G401.6 (cell line): ENCODE results near the gene BST1.
"Not testable (repeated sequence)": the region's sequence is repeated elsewhere in the genome, so short reads cannot be mapped to it uniquely, and the experiment has no call there.

ENCODE experiments used
- FAIRE-seq: peaks from 2 replicates; lab custom pipeline; 2012; peaks lifted over from hg19 to GRCh38; lab: Jason Lieb, UNC

The BST1 gene

GRCh38 chr4:15749001-15749400, 46.1 kb downstream of the BST1 start:
- FAIRE-seq: no peak

GRCh38 chr4:15751153-15751552, 48.3 kb downstream of the BST1 start:
- no peak for FAIRE-seq

- FAIRE-seq: no peak
These were observed 50.2 kb downstream of the BST1 start for GRCh38 chr4:15753081-15753480.

GRCh38 chr4:15753786-15754185, 50.9 kb downstream of the BST1 start:
- FAIRE-seq: no peak

GRCh38 chr4:15754323-15754722, 51.5 kb downstream of the BST1 start:
- FAIRE-seq: no peak

- FAIRE-seq: no peak
These were observed 52.7 kb downstream of the BST1 start for GRCh38 chr4:15755321-15756155.

- FAIRE-seq: no peak
These were observed 53.5 kb downstream of the BST1 start for GRCh38 chr4:15756361-15756861.

- no peak for FAIRE-seq
These were observed 54.2 kb downstream of the BST1 start for GRCh38 chr4:15757054-15757453.

- no peak for FAIRE-seq
These were observed 55.4 kb downstream of the BST1 start for GRCh38 chr4:15758294-15758693.

- FAIRE-seq: not testable (repeated sequence)
These were observed 59.6 kb downstream of the BST1 start for GRCh38 chr4:15762460-15762859.

GRCh38 chr4:15765391-15765790, 62.5 kb downstream of the BST1 start:
- no peak for FAIRE-seq

GRCh38 chr4:15765910-15766697, 63.2 kb downstream of the BST1 start:
- FAIRE-seq: no peak

- no peak for FAIRE-seq
These were observed 64.0 kb downstream of the BST1 start for GRCh38 chr4:15766821-15767220.

GRCh38 chr4:15769202-15769601, 66.3 kb downstream of the BST1 start:
- no peak for FAIRE-seq

- no peak for FAIRE-seq
These were observed 68.6 kb downstream of the BST1 start for GRCh38 chr4:15771216-15772058.

GRCh38 chr4:15774020-15774420, 71.2 kb downstream of the BST1 start:
- FAIRE-seq: no peak

- FAIRE-seq: no peak
These were observed 74.2 kb downstream of the BST1 start for GRCh38 chr4:15776871-15777648.

GRCh38 chr4:15777697-15778288, 74.9 kb downstream of the BST1 start:
- no peak for FAIRE-seq

GRCh38 chr4:15778289-15779241, 75.7 kb downstream of the BST1 start, which contains the start of gene CD38:
Gene CD38, plus strand, starts transcription at chr4:15778328. Its CDS starts 87 bp downstream, at chr4:15778415.
- FAIRE-seq: no peak

GRCh38 chr4:15779306-15779705, 76.4 kb downstream of the BST1 start:
- FAIRE-seq: no peak
